ENCODE data around the gene CPAMD8. TPM values are rescaled to one million over a fixed set of nuclear protein-coding genes. Genes with fewer than 3 reads are reported as not detected.

Gene CPAMD8
- total RNA-seq, 1 experiment from 2014 or later, result 1.3 TPM

- no TSS peak for BruUV-seq (replicated peaks)
- no peak for DNase-seq (ENCODE audit: unreplicated experiment)
- intact Hi-C loops (cut with micrococcal nuclease), result no loop called here
- CTCF ChIA-PET, result interaction anchor here (0.5 to 1.2 kb wide), 3 partner anchors 12 to 103 kb away, joined by 3 to 8 read pairs (median 3); no protein-coding TSS in a partner anchor
- Mint-ChIP-seq H3K4me3 (ENCODE audit: unreplicated experiment) (no peak overlapping the region), H3K9me3 (ENCODE audit: unreplicated experiment) (peaks cover 8% of the 10 kb centered on the region), H3K27me3 (ENCODE audit: insufficient read depth, unreplicated experiment) (no peaks in the 10 kb centered on the region), H3K36me3 (ENCODE audit: insufficient read depth, unreplicated experiment) (peaks cover 6% of the 10 kb centered on the region), H3K27ac (ENCODE audit: low read depth, unreplicated experiment) (no peak overlapping the region), H3K4me1 (ENCODE audit: insufficient read depth, unreplicated experiment) (no peaks in the 10 kb centered on the region)
- TF ChIP-seq, protein P1, sequence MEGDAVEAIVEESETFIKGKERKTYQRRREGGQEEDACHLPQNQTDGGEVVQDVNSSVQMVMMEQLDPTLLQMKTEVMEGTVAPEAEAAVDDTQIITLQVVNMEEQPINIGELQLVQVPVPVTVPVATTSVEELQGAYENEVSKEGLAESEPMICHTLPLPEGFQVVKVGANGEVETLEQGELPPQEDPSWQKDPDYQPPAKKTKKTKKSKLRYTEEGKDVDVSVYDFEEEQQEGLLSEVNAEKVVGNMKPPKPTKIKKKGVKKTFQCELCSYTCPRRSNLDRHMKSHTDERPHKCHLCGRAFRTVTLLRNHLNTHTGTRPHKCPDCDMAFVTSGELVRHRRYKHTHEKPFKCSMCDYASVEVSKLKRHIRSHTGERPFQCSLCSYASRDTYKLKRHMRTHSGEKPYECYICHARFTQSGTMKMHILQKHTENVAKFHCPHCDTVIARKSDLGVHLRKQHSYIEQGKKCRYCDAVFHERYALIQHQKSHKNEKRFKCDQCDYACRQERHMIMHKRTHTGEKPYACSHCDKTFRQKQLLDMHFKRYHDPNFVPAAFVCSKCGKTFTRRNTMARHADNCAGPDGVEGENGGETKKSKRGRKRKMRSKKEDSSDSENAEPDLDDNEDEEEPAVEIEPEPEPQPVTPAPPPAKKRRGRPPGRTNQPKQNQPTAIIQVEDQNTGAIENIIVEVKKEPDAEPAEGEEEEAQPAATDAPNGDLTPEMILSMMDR (IDR thresholded peaks at IDR 0.05; ENCODE audit: unreplicated experiment), result no peak
- POLR2A ChIA-PET, result no interaction called here
Observed at GRCh38 chr19:16949496-16950023, 77.0 kb downstream of the CPAMD8 start.

GRCh38 chr19:16946951-16947940 lies 79.4 kb downstream of the CPAMD8 start:
- intact Hi-C loops (cut with micrococcal nuclease), result no loop called here
- TF ChIP-seq, protein P1 (IDR thresholded peaks at IDR 0.05; ENCODE audit: unreplicated experiment), result no peak
- H3K27ac Mint-ChIP-seq (ENCODE audit: low read depth, unreplicated experiment), result no peak overlapping the region
- no TSS peak for BruUV-seq (replicated peaks)
- no peak for DNase-seq (ENCODE audit: unreplicated experiment)
- peaks cover 6% of the 10 kb centered on the region for H3K36me3 Mint-ChIP-seq (ENCODE audit: insufficient read depth, unreplicated experiment)
- H3K4me3 Mint-ChIP-seq (ENCODE audit: unreplicated experiment), result no peak overlapping the region
- CTCF ChIA-PET, result interaction anchor here (0.6 kb wide), 1 partner anchor 131 kb away, joined by 4 read pairs; no protein-coding TSS in a partner anchor
- H3K9me3 Mint-ChIP-seq (ENCODE audit: unreplicated experiment), result peaks cover 8% of the 10 kb centered on the region
- H3K27me3 Mint-ChIP-seq (ENCODE audit: insufficient read depth, unreplicated experiment), result no peaks in the 10 kb centered on the region
- POLR2A ChIA-PET, result no interaction called here
- no peaks in the 10 kb centered on the region for H3K4me1 Mint-ChIP-seq (ENCODE audit: insufficient read depth, unreplicated experiment)

DNA sequence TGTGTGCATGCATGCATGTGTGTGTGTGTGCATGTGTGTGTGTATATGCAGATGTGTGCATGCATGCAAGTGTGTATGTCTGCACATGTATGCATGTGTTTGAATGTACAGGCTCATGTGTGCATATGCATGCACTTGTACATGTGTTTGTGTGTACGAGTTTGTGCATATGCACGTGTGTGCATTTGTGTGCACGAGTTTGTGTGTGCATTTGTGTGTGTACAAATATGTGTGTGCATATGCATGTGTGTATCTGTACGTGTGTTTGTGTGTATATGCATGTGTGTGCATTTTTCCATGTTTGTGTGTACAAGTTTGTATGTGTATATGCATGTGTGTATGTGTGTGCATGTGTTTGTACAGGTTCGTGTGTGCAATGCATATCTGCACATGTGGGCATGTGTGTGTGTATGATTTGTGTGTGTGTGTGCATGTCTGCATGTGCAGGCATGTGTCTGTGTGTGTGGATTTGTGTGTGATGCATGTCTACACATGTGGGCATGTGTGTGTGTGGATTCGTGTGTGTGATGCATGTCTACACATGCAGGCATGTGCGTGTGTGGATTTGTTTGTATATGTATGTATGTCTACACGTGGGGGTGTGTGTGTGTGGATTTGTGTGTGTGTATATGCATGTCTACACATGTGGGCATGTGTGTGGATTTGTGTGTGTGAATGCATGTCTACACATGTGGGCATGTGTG lies 80.7 kb downstream of the CPAMD8 start:
- H3K27ac Mint-ChIP-seq (ENCODE audit: low read depth, unreplicated experiment), result no peak overlapping the region

More for the DNA sequence above, 80.7 kb downstream of the CPAMD8 start:
- H3K9me3 Mint-ChIP-seq (ENCODE audit: unreplicated experiment), result peaks cover 8% of the 10 kb centered on the region
- H3K4me3 Mint-ChIP-seq (ENCODE audit: unreplicated experiment), result no peak overlapping the region
- ChIA-PET CTCF (no interaction called here), POLR2A (no interaction called here)
- no peaks in the 10 kb centered on the region for H3K27me3 Mint-ChIP-seq (ENCODE audit: insufficient read depth, unreplicated experiment)
- peaks cover 6% of the 10 kb centered on the region for H3K36me3 Mint-ChIP-seq (ENCODE audit: insufficient read depth, unreplicated experiment)
- TF ChIP-seq, protein P1 (IDR thresholded peaks at IDR 0.05; ENCODE audit: unreplicated experiment), result no peak
- intact Hi-C loops (cut with micrococcal nuclease), result no loop called here
- H3K4me1 Mint-ChIP-seq (ENCODE audit: insufficient read depth, unreplicated experiment), result no peaks in the 10 kb centered on the region
- no peak for DNase-seq (ENCODE audit: unreplicated experiment)
- no TSS peak for BruUV-seq (replicated peaks)
